ENCODE measurements around the gene GABBR2.
"Not testable (repeated sequence)": the region's sequence is repeated elsewhere in the genome, so short reads cannot be mapped to it uniquely, and the experiment has no call there.

GABBR2 gene

GRCh38 chr9:98518556-98518955 lies 190.2 kb downstream of the GABBR2 start:
- H3K27me3 Mint-ChIP-seq (ENCODE audit: low read depth) = peaks cover 16% of the 10 kb centered on the region
- H3K9me3 Mint-ChIP-seq = no peaks in the 10 kb centered on the region
- no peaks in the 10 kb centered on the region for H3K4me1 Mint-ChIP-seq (ENCODE audit: low read depth)
- no peak overlapping the region for H3K4me3 Mint-ChIP-seq
- H3K36me3 Mint-ChIP-seq (ENCODE audit: low read depth) = no peaks in the 10 kb centered on the region
- H3K27ac Mint-ChIP-seq = no peak overlapping the region

- H3K27ac Mint-ChIP-seq = no peak overlapping the region
- H3K27me3 Mint-ChIP-seq (ENCODE audit: low read depth) = peaks cover 13% of the 10 kb centered on the region
- H3K4me1 Mint-ChIP-seq (ENCODE audit: low read depth) = no peaks in the 10 kb centered on the region
- no peaks in the 10 kb centered on the region for H3K9me3 Mint-ChIP-seq
- H3K4me3 Mint-ChIP-seq = no peak overlapping the region
- H3K36me3 Mint-ChIP-seq (ENCODE audit: low read depth) = no peaks in the 10 kb centered on the region
These were observed 191.0 kb downstream of the GABBR2 start for GRCh38 chr9:98517761-98518160.

DNA sequence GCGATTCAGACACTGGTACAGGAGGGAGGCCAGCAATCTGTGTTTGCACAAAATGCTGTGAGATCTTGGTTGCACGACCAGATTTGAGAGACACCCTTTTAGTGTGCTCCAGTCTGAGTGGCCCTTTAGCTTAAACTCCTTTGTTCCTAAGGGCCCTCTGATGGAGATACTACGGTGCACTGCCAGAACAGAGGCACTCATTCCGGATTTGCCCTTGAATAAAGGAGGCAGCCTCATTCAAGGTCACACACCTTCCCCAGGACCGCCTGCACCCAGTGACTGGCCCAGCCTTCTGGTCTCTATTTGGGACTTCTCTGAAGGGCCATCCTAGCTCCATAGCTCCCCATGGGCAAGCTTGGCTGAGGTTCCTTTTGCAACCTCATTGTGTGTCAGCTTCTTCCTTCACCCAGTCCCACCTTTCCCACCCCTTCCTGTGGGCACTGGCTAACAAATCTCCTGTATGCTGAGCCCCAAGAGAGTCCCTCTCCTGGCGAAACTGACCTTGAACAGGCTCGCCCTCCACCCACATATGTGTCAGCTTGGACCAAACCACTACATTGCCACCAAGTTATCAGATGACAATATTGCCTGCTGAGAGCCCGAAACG lies 191.7 kb downstream of the GABBR2 start:
- H3K4me1 Mint-ChIP-seq (ENCODE audit: low read depth) = no peaks in the 10 kb centered on the region
- no peak overlapping the region for H3K27ac Mint-ChIP-seq
- H3K27me3 Mint-ChIP-seq (ENCODE audit: low read depth) = peaks cover 7% of the 10 kb centered on the region
- H3K4me3 Mint-ChIP-seq = no peak overlapping the region
- no peaks in the 10 kb centered on the region for H3K36me3 Mint-ChIP-seq (ENCODE audit: low read depth)
- no peaks in the 10 kb centered on the region for H3K9me3 Mint-ChIP-seq

DNA sequence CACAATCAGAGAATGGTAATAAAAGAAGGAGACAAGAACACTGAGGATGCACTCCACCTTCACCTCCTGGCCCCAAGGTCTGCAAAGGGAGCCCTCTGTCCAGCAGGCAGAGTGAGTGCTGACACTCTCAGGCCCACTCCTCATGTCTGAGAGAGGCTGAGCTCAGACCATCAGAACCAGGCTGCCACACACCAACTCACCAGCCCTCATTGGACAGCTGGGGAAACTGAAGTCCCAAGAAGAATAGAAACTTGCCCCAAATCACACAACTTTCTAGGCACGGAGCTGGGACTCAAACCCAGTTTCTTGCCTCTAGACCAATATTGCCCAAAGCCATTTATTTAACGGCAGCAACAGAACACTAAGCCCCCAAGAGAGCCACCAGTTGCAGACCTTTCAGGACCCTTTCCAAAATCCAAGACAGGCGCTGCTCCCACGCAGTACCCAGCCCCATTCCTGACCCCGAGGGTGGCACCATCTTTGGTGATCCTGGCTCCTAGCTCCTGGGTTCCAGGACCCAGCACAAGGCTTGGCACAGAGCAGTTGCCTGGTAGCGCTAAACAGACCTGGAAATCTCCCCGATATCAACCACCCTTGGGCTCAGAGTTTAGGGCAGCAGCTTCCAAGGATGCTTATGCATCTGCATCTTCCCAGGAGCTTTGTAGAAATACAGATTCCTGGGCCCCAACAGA lies 192.4 kb downstream of the GABBR2 start:
- Mint-ChIP-seq H3K27me3 (ENCODE audit: low read depth) (peaks cover under 1% of the 10 kb centered on the region), H3K9me3 (no peaks in the 10 kb centered on the region), H3K36me3 (ENCODE audit: low read depth) (no peaks in the 10 kb centered on the region), H3K27ac (no peak overlapping the region), H3K4me1 (ENCODE audit: low read depth) (no peaks in the 10 kb centered on the region), H3K4me3 (no peak overlapping the region)

DNA sequence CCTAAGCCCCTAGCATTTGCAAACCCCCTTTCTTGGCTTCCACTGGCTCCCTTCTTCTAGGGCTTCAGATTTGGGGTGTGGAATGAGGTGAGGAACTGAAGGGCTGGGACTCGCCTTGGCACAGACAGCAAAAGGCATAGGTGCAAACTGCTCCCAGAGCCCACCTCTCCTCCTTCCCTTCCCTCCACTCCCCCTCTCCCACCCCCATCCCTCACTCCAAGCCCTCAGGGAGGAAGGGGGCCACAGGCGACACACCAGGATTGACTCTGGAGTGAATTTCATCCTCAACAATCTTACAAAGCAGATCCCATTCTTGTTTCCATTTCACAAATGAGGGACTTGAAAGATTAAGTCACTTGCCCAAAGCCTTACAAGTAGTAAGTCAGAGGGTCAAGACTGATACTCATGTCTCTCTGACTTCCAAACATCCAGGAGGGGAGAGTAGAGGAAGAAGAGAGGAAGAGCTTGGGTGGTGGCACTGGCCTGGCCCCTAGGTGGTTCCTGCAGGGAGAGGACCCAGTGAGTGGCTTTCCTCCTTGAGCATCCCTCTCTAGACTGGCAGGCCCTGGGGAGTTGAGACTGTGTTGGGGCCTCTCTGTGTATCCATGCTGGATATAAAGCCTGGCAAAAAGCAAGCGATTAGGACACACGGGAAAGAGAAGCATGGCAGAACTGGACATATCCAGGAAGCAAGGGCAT lies 193.1 kb downstream of the GABBR2 start:
- Mint-ChIP-seq H3K4me3 (no peak overlapping the region), H3K27me3 (ENCODE audit: low read depth) (no peaks in the 10 kb centered on the region), H3K36me3 (ENCODE audit: low read depth) (no peaks in the 10 kb centered on the region), H3K27ac (no peak overlapping the region), H3K4me1 (ENCODE audit: low read depth) (no peaks in the 10 kb centered on the region), H3K9me3 (no peaks in the 10 kb centered on the region)

DNA sequence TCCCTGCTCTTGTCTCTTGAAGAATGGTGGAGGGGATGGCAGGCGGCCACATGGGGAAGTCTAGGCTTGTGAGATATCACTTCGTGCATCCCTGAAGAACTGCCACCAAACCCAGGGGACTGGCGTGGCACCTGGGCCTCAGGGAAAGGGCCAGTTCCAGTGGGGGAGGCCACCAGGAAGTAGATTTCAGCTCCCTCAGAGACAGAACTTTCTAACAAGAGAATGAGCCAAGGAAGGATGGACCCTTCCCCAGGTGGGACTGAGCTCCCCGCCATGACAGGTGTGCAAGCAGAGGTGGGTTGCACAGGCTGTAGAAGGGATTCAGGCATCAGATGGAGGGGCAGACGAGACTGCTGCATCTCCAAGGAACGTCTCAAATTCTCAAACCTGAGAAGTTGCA lies 193.9 kb downstream of the GABBR2 start:
- no peaks in the 10 kb centered on the region for H3K36me3 Mint-ChIP-seq (ENCODE audit: low read depth)
- H3K4me3 Mint-ChIP-seq = no peak overlapping the region
- H3K4me1 Mint-ChIP-seq (ENCODE audit: low read depth) = no peaks in the 10 kb centered on the region
- no peaks in the 10 kb centered on the region for H3K9me3 Mint-ChIP-seq
- H3K27me3 Mint-ChIP-seq (ENCODE audit: low read depth) = peaks cover under 1% of the 10 kb centered on the region
- H3K27ac Mint-ChIP-seq = no peak overlapping the region

- not testable (repeated sequence) for H3K9me3 Mint-ChIP-seq; H3K27me3 Mint-ChIP-seq (ENCODE audit: low read depth)
These were observed 200.4 kb downstream of the GABBR2 start for GRCh38 chr9:98508217-98508919.

DNA sequence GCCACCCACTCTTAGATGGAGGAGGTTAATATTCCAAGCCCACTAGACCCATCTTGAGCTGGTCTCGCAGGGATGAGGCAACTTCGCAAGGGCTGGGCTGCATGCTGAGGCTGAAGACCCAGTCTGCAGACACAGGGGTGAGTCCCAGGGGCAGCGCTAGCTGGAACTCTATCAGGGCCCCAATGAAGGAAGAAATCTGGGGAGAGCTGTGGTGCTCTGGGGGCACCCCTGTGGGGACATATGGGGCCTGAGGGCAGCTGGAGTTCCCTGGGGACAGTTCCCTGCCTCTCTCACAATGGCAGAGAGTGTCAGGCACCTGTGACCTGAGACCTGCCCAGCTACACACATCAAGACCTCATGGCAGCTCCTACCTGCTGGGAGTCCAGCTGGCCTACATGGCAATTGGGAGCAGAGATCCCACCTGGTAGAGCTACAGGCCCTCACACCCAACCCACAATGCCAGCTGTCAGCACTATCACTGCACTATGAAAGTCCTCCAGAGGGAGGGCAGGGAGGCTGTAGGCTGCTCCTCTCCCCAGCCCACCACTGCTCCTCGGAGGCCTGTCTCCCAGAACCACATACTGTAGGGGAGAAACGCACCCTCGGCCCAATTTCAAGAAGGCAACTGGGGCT lies 202.2 kb downstream of the GABBR2 start:
- H3K27me3 Mint-ChIP-seq (ENCODE audit: low read depth) = peaks cover 3% of the 10 kb centered on the region

More at GRCh38 chr9:98508217-98508919, 200.4 kb downstream of the GABBR2 start:
- H3K27ac Mint-ChIP-seq; H3K36me3 Mint-ChIP-seq (ENCODE audit: low read depth); H3K4me1 Mint-ChIP-seq (ENCODE audit: low read depth); H3K4me3 Mint-ChIP-seq: not testable (repeated sequence)

GRCh38 chr9:98504298-98505282 lies 204.1 kb downstream of the GABBR2 start:
- no peaks in the 10 kb centered on the region for H3K9me3 Mint-ChIP-seq
- H3K36me3 Mint-ChIP-seq (ENCODE audit: low read depth) = no peaks in the 10 kb centered on the region
- peaks cover under 1% of the 10 kb centered on the region for H3K27me3 Mint-ChIP-seq (ENCODE audit: low read depth)
- H3K27ac Mint-ChIP-seq = no peak overlapping the region
- no peak overlapping the region for H3K4me3 Mint-ChIP-seq
- H3K4me1 Mint-ChIP-seq (ENCODE audit: low read depth) = no peaks in the 10 kb centered on the region

More for the DNA sequence above, 202.2 kb downstream of the GABBR2 start:
- Mint-ChIP-seq H3K9me3 (no peaks in the 10 kb centered on the region), H3K27ac (no peak overlapping the region), H3K36me3 (ENCODE audit: low read depth) (no peaks in the 10 kb centered on the region), H3K4me3 (no peak overlapping the region), H3K4me1 (ENCODE audit: low read depth) (no peaks in the 10 kb centered on the region)

- H3K4me3 Mint-ChIP-seq = no peak overlapping the region
- no peak overlapping the region for H3K27ac Mint-ChIP-seq
These were observed 204.9 kb downstream of the GABBR2 start for GRCh38 chr9:98503867-98504266.

DNA sequence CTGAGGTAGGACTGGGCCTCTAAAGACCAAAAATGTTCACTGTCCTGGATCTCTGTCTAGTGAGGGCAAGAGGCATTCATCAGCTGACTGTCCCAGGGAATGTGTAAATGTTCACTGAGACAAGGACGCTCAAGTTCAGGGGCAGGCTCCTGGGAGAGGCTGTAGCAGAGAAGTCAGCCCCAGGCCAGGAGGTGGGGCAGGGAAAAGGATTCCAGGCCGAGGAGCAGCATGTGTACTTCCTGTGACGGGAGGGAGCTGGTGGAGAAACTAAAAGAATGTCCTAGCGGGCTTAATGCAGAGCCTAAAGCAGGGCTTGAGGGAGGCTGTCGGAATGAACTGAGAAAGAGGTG lies 205.8 kb downstream of the GABBR2 start:
- Mint-ChIP-seq H3K9me3 (no peaks in the 10 kb centered on the region), H3K4me1 (ENCODE audit: low read depth) (no peaks in the 10 kb centered on the region), H3K36me3 (ENCODE audit: low read depth) (no peaks in the 10 kb centered on the region), H3K27me3 (ENCODE audit: low read depth) (no peaks in the 10 kb centered on the region), H3K27ac (no peak overlapping the region), H3K4me3 (no peak overlapping the region)

More at GRCh38 chr9:98503867-98504266, 204.9 kb downstream of the GABBR2 start:
- H3K27me3 Mint-ChIP-seq (ENCODE audit: low read depth) = no peaks in the 10 kb centered on the region
- H3K4me1 Mint-ChIP-seq (ENCODE audit: low read depth) = no peaks in the 10 kb centered on the region
- H3K36me3 Mint-ChIP-seq (ENCODE audit: low read depth) = no peaks in the 10 kb centered on the region
- no peaks in the 10 kb centered on the region for H3K9me3 Mint-ChIP-seq

DNA sequence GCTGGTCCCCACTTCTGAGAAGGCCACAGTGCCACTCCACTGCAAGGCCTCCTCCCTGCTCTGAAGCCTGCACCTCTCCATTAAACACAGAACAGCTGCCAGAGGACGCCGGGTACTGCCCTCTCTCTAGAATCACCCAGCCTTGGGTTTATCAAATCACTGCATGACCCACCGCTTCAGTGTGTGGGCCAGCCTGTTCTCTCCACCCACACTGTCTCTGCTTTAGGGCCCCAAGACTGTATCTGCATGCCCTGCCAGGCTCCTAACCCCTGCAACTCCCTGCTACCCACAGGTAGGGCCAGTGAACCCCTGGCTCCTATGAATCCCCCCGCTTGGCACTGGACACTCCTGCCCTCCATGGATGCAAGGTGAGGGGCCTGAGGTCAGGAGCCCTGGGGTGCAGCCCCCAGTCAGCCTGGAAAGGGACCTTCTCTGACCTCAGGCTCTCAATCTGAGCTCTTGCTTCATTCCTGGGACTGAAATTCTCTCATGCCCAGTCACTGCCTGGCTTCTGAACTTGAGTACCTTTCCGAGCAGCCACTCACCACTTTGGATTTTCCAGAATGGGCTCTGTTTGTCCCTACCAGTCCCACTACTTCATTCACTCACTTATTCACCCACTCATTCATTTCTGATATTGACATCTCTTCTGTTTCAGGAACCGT lies 206.3 kb downstream of the GABBR2 start:
- Mint-ChIP-seq H3K4me3 (no peak overlapping the region), H3K36me3 (ENCODE audit: low read depth) (no peaks in the 10 kb centered on the region)

GRCh38 chr9:98501819-98502218 lies 206.9 kb downstream of the GABBR2 start:
- no peaks in the 10 kb centered on the region for H3K4me1 Mint-ChIP-seq (ENCODE audit: low read depth)

More for the DNA sequence above, 206.3 kb downstream of the GABBR2 start:
- Mint-ChIP-seq H3K9me3 (no peaks in the 10 kb centered on the region), H3K4me1 (ENCODE audit: low read depth) (no peaks in the 10 kb centered on the region), H3K27ac (no peak overlapping the region), H3K27me3 (ENCODE audit: low read depth) (no peaks in the 10 kb centered on the region)

More at GRCh38 chr9:98501819-98502218, 206.9 kb downstream of the GABBR2 start:
- no peaks in the 10 kb centered on the region for H3K9me3 Mint-ChIP-seq
- no peaks in the 10 kb centered on the region for H3K36me3 Mint-ChIP-seq (ENCODE audit: low read depth)
- no peak overlapping the region for H3K4me3 Mint-ChIP-seq
- no peaks in the 10 kb centered on the region for H3K27me3 Mint-ChIP-seq (ENCODE audit: low read depth)
- no peak overlapping the region for H3K27ac Mint-ChIP-seq

Measured in T-helper 1 cell treated with Interleukin-12 subunit alpha and Interleukin-12 subunit beta and Interleukin-4 antibody, amounts not matched to agents 30 μg/mL and 1 μg/mL, for 36 hours (primary cell).